A549 (cell line): ENCODE measurements around the gene TMEM117. TPM values are rescaled to one million over a fixed set of nuclear protein-coding genes. Genes with fewer than 3 reads are reported as not detected.

ENCODE experiments used
- ATAC-seq, 2 experiments: fragments of 200-7000 bp in 1 of 2; fragments of >200 bp in 1 of 2; cut with Nextera tagmentation in 1 of 2; cut with Tn5 transposase in 1 of 2; 3 replicates each; pipeline versions ENCODE4 v1.8.0 to v1.9.1; 2018 to 2020; ENCODE audit warnings: mild to moderate bottlenecking in 1 of 2, moderate library complexity in 1 of 2
- CTCF ChIA-PET: fragments of 300-600 bp; sonication (Branson Sonifier 250); formaldehyde crosslinking; extraction: SDS; loops from one replicate; lab custom pipeline; 2021; ENCODE audit warnings: antibody characterized with exemption, inconsistent platforms; lab: Yijun Ruan, JAX
- POLR2A ChIA-PET: fragments of 350-600 bp; formaldehyde crosslinking; extraction: SDS; loops from one replicate; lab custom pipeline; 2021; ENCODE audit warnings: antibody characterized with exemption, inconsistent platforms; lab: Yijun Ruan, JAX
- DNase-seq, 2 experiments: peaks; one replicate each; pipeline versions ENCODE4 v3.0.0 to v3.0.0-alpha.2; 2011 to 2016; ENCODE audit warnings: low read depth in 1 of 2, low spot score in 1 of 2
- FAIRE-seq: peaks from 2 replicates; lab custom pipeline; 2011; peaks lifted over from hg19 to GRCh38; lab: Jason Lieb, UNC
- H3K27ac ChIP-seq, 2 experiments: fragments of >200 bp; sonication (Bioruptor Twin); formaldehyde crosslinking; 3 replicates each; pipeline ENCODE4 v1.5.1; 2016 to 2017
- H3K4me1 ChIP-seq: fragments of >200 bp; sonication (Bioruptor Twin); formaldehyde crosslinking; 3 replicates; pipeline ENCODE4 v1.6.1; 2016
- H3K4me2 ChIP-seq: fragments of >200 bp; sonication (Bioruptor Twin); formaldehyde crosslinking; 3 replicates; pipeline ENCODE4 v1.6.1; 2016
- H3K4me3 ChIP-seq: fragments of >200 bp; sonication (Bioruptor Twin); formaldehyde crosslinking; 3 replicates; pipeline ENCODE4 v1.5.1; 2016
- H3K9me3 ChIP-seq: fragments of >200 bp; sonication (Bioruptor Twin); formaldehyde crosslinking; 3 replicates; pipeline ENCODE4 v1.6.1; 2016
- ATOH8 ChIP-seq: fragments of 250-450 bp; sonication (Bioruptor Pico); IDR thresholded peaks from 2 replicates; pipeline ENCODE4 v1.5.0; 2020; ENCODE audit warnings: low read depth, mild to moderate bottlenecking, moderate library complexity
- BHLHE40 ChIP-seq: IDR thresholded peaks from 2 replicates; pipeline ENCODE4 v1.6.1; 2012; ENCODE audit warnings: low read depth, low read length, inconsistent platforms
- CEBPB ChIP-seq, 2 experiments: fragments of >200 bp in 1 of 2; sonication (Bioruptor Twin) in 1 of 2; formaldehyde crosslinking in 1 of 2; IDR thresholded peaks; 2 replicates each; pipeline ENCODE4 v1.6.1; 2012 to 2016
- CTCF ChIP-seq: fragments of >200 bp; sonication (Bioruptor Twin); formaldehyde crosslinking; IDR thresholded peaks from 3 replicates; pipeline ENCODE4 v1.5.1; 2016
- EHF ChIP-seq: fragments of 250-450 bp; sonication (Bioruptor Pico); IDR thresholded peaks from 2 replicates; pipeline ENCODE4 v1.5.0; 2020; ENCODE audit warnings: mild to moderate bottlenecking
- EHMT2 ChIP-seq: fragments of 200-600 bp; sonication (generic); IDR thresholded peaks from 2 replicates; pipeline ENCODE4 v1.6.1; 2016; ENCODE audit warnings: antibody characterized with exemption, low read depth, mild to moderate bottlenecking, moderate library complexity
- EP300 ChIP-seq, 2 experiments: fragments of >200 bp; sonication (Bioruptor Twin); formaldehyde crosslinking; IDR thresholded peaks; 2 replicates in 1 of 2; 3 replicates in 1 of 2; pipeline ENCODE4 v1.6.1; 2016 to 2017
- ESRRA ChIP-seq: fragments of 150-350 bp; IDR thresholded peaks from 2 replicates; pipeline ENCODE4 v1.6.1; 2014; ENCODE audit warnings: mild to moderate bottlenecking, low read length, borderline replicate concordance
- GATA3 ChIP-seq: IDR thresholded peaks from 2 replicates; pipeline ENCODE4 v1.6.1; 2012; ENCODE audit warnings: borderline replicate concordance
- HDAC2 ChIP-seq: fragments of 200-600 bp; sonication (generic); IDR thresholded peaks from 2 replicates; pipeline ENCODE4 v1.6.1; 2016
- HEYL ChIP-seq: fragments of 250-450 bp; sonication (Bioruptor Pico); IDR thresholded peaks from 2 replicates; pipeline ENCODE4 v1.8.0; 2021; ENCODE audit warnings: mild to moderate bottlenecking, moderate library complexity
- HOXB13 ChIP-seq: fragments of 250-450 bp; sonication (Bioruptor Pico); IDR thresholded peaks from 2 replicates; pipeline ENCODE4 v1.5.0; 2020; ENCODE audit warnings: low read depth, mild to moderate bottlenecking, moderate library complexity
- HOXB5 ChIP-seq: fragments of 250-450 bp; sonication (Bioruptor Pico); IDR thresholded peaks from 2 replicates; pipeline ENCODE4 v1.5.0; 2020; ENCODE audit warnings: mild to moderate bottlenecking, moderate library complexity
- JUN ChIP-seq, 2 experiments: fragments of >200 bp; sonication (Bioruptor Twin); formaldehyde crosslinking; IDR thresholded peaks; 2 replicates in 1 of 2; 3 replicates in 1 of 2; pipeline ENCODE4 v1.6.1; 2016 to 2017
- KDM1A ChIP-seq: fragments of 200-600 bp; sonication (generic); IDR thresholded peaks from 2 replicates; pipeline ENCODE4 v1.6.1; 2016; ENCODE audit warnings: low read depth, mild to moderate bottlenecking
- MAFK ChIP-seq: fragments of 450-650 bp; IDR thresholded peaks from 2 replicates; pipeline ENCODE4 v1.6.1; 2014; ENCODE audit not compliant: partially characterized antibody
- MAX ChIP-seq: IDR thresholded peaks from 2 replicates; pipeline ENCODE4 v1.6.1; 2012
- MAZ ChIP-seq: fragments of 150-350 bp; IDR thresholded peaks from 2 replicates; pipeline ENCODE4 v1.6.1; 2014; ENCODE audit warnings: antibody characterized with exemption, low read depth, low read length, borderline replicate concordance
- MYC ChIP-seq: IDR thresholded peaks from 2 replicates; pipeline ENCODE4 v1.6.1; 2012; ENCODE audit warnings: mild to moderate bottlenecking, inconsistent platforms, low read length, improper control_type of control experiment, borderline replicate concordance
- PBX3 ChIP-seq: IDR thresholded peaks from 2 replicates; pipeline ENCODE4 v1.6.1; 2012
- RAD21 ChIP-seq, 2 experiments: fragments of >200 bp in 1 of 2; sonication (Bioruptor Twin) in 1 of 2; formaldehyde crosslinking in 1 of 2; IDR thresholded peaks in 1 of 2; conservative IDR thresholded peaks in 1 of 2; 2 replicates in 1 of 2; 3 replicates in 1 of 2; pipeline ENCODE4 v1.6.1; 2012 to 2018; ENCODE audit warnings: inconsistent platforms in 1 of 2
- REST ChIP-seq: fragments of 200-600 bp; sonication (generic); IDR thresholded peaks from 2 replicates; pipeline ENCODE4 v1.6.1; 2016; ENCODE audit warnings: antibody characterized with exemption, mild to moderate bottlenecking, moderate library complexity
- TP53 ChIP-seq: fragments of 250-450 bp; sonication (Bioruptor Pico); IDR thresholded peaks from 2 replicates; pipeline ENCODE4 v1.5.0; 2021; ENCODE audit warnings: mild to moderate bottlenecking, moderate library complexity
- USF2 ChIP-seq: fragments of 450-650 bp; IDR thresholded peaks from 2 replicates; pipeline ENCODE4 v1.6.1; 2014; ENCODE audit warnings: antibody characterized with exemption
- ZNF302 ChIP-seq: fragments of 250-450 bp; sonication (Bioruptor Pico); IDR thresholded peaks from 2 replicates; pipeline ENCODE4 v1.9.0; 2021; ENCODE audit warnings: inconsistent platforms, mild to moderate bottlenecking, moderate library complexity
- WGBS: methylation state at CpG from one replicate; pipeline ENCODE4 v1.1.6; 2017; ENCODE audit errors: missing lambda C conversion rate; 5-methylcytosine and 5-hydroxymethylcytosine counted together
- polyA plus RNA-seq, 4 experiments: library from polyadenylated mRNA; depleted of rRNA in 3 of 4; stranded (reverse); fragments of >200 nt; fragmentation: RNase III in 1 of 4; extraction: RNeasy Plus Mini Kit Qiagen cat#74134 plus additional on column Dnase treatment in 1 of 4; gene quantifications; 2 replicates in 3 of 4; 3 replicates in 1 of 4; pipeline ENCODE4 v1.2.3, GENCODE V29; 2011 to 2017

Gene TMEM117
- polyA plus RNA-seq, 2 of the 4 experiments (the other 2 are of a cell fraction), result 2.1 to 4.6 TPM

GRCh38 chr12:44054281-44054680, 218.4 kb downstream of the TMEM117 start (continued):
- TF ChIP-seq HOXB5 (CRISPR knock-in tag) (no peak), REST (no peak), ESRRA (no peak)

GRCh38 chr12:44058366-44058765, 222.5 kb downstream of the TMEM117 start:
- ChIA-PET CTCF (no interaction called here), POLR2A (no interaction called here)
- 56% methylated on average over 2 of the region's 2 CpGs for WGBS
- ATAC-seq, result no peak
- H3K27ac ChIP-seq, result no peak overlapping the region
- H3K4me1 ChIP-seq, result no peaks in the 10 kb centered on the region
- no peak for DNase-seq
- no peak overlapping the region for H3K4me3 ChIP-seq
- TF ChIP-seq PBX3 (no peak), HOXB13 (CRISPR knock-in tag) (no peak), EHMT2 (no peak), CEBPB (IDR thresholded peaks at IDR 0.05) (no peak), MAZ (no peak), GATA3 (no peak), CTCF (no peak), HDAC2 (no peak), USF2 (no peak), BHLHE40 (no peak), ATOH8 (no peak)
- TF ChIP-seq, all 56 proteins: peak for 0
- no peak for FAIRE-seq
- H3K9me3 ChIP-seq, result no peaks in the 10 kb centered on the region
- H3K4me2 ChIP-seq, result no peak overlapping the region

- no peak for FAIRE-seq
- H3K4me2 ChIP-seq, result no peak overlapping the region
- DNase-seq, result no peak
- ChIA-PET CTCF (no interaction called here), POLR2A (no interaction called here)
- H3K27ac ChIP-seq, result no peak overlapping the region
- no peaks in the 10 kb centered on the region for H3K4me1 ChIP-seq
- ATAC-seq, result no peak
- H3K4me3 ChIP-seq, result no peak overlapping the region
- H3K9me3 ChIP-seq, result no peaks in the 10 kb centered on the region
- no peak for TF ChIP-seq EP300 (IDR thresholded peaks at IDR 0.05)
- no peak for TF ChIP-seq MYC
- TF ChIP-seq ESRRA, result no peak
- TF ChIP-seq JUN (IDR thresholded peaks at IDR 0.05), result no peak
- TF ChIP-seq KDM1A, result no peak
- no peak for TF ChIP-seq EHF (CRISPR knock-in tag)
- no peak for TF ChIP-seq RAD21 (conservative IDR thresholded peaks at IDR 0.05 in 1 of 2, IDR thresholded peaks at IDR 0.05 in 1 of 2)
- no peak for TF ChIP-seq ZNF302 (CRISPR knock-in tag)
- TF ChIP-seq MAZ, result no peak
- TF ChIP-seq TP53 (CRISPR knock-in tag), result no peak
- TF ChIP-seq CTCF, result no peak
- TF ChIP-seq BHLHE40, result no peak
- no peak for TF ChIP-seq HEYL (CRISPR knock-in tag)
- no peak for TF ChIP-seq MAFK
- no peak for TF ChIP-seq MAX
Measured at GRCh38 chr12:44059476-44059875, 223.6 kb downstream of the TMEM117 start.
